ENCODE measurements around the gene ATRIP. TPM values are rescaled to one million over a fixed set of nuclear protein-coding genes. Genes with fewer than 3 reads are reported as not detected.
A peak's percentile ranks its signal among the peaks of the same experiment; 100 is the strongest.

Gene ATRIP
- total RNA-seq, 1 experiment from 2014 or later: 12.5 TPM

DNA sequence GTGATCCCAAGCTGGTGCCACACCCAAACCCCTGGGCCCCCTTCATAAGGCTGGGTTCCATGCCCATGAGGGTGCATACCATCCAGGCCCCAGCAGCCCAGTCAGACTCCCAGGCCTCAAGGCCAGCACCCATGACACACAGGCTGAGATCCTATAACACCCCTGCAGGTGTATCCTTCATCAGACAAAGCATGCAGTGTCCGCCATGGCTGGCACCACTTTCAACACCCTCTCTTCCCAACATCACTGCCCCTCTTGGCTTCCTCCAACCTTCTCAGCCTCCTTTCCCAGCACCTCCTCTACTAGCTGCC is 10.1 kb upstream of the ATRIP start:
- DNase-seq: no peak
- CTCF ChIA-PET: interaction anchor here (0.6 to 6.5 kb wide), 34 partner anchors 8 to 948 kb away, joined by 3 to 243 read pairs (median 4); partner anchors contain the start of genes ATRIP, PFKFB4 and ZNF589
- Mint-ChIP-seq H3K4me3 (ENCODE audit: low read depth, unreplicated experiment) (no peak overlapping the region), H3K36me3 (ENCODE audit: insufficient read depth, unreplicated experiment) (peaks cover 19% of the 10 kb centered on the region), H3K4me1 (ENCODE audit: low read depth, unreplicated experiment) (peaks cover 32% of the 10 kb centered on the region), H3K9me3 (ENCODE audit: low read depth, unreplicated experiment) (no peaks in the 10 kb centered on the region), H3K27ac (ENCODE audit: unreplicated experiment) (no peak overlapping the region), H3K27me3 (ENCODE audit: unreplicated experiment) (no peaks in the 10 kb centered on the region)
- TF ChIP-seq CTCF (IDR thresholded peaks at IDR 0.05; ENCODE audit: unreplicated experiment): no peak
- BruUV-seq (replicated peaks): no TSS peak
- intact Hi-C loops (cut with micrococcal nuclease; ENCODE audit: unreplicated experiment): loop anchor here (1.0 kb wide), 2 partner anchors 35 to 163 kb away; no protein-coding TSS in a partner anchor

DNA sequence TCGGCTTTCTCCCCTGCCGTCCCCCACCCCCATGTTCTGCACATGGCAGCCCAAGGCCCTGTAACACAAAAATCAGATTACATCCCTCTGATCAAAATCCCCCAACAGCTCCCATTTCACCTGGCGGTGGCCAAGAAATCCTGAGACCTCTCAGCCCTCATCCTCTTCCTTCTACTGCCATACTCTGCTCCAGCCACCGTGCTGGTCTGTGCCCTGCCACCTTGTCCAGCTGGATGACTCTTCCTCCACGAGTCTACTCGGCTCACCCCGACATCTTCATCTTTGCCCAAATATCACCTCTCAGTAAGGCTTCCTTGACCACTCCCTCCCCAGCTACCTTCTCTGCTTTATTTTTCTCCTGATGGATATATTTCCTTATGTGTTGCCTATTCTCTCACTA is 9.7 kb upstream of the ATRIP start:
- peaks cover 23% of the 10 kb centered on the region for H3K36me3 Mint-ChIP-seq (ENCODE audit: insufficient read depth, unreplicated experiment)
- TF ChIP-seq CTCF (IDR thresholded peaks at IDR 0.05; ENCODE audit: unreplicated experiment): no peak
- no TSS peak for BruUV-seq (replicated peaks)

DNA sequence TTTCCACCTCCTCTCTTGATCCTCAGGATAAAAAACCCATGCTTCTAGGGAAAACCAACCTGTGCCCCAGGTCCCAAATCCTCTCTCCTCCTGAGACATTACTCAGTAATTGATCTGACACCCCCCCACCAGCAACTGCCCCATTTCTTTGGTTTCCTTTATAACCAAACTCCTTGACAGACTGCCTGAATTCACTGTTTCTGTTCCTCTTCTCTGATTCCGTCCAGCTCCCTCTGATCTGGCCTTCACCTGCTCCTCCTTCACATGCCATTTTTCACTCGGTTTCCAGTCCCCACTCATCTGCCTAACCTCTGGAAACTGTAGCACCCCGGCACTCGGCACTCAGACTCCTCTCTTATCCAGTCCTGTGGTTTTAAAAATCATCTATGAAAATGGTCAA is 8.7 kb upstream of the ATRIP start:
- CTCF ChIA-PET: interaction anchor here (2.5 to 6.5 kb wide), 2 partner anchors 38 to 163 kb away, joined by 83 to 243 read pairs; no protein-coding TSS in a partner anchor
- no TSS peak for BruUV-seq (replicated peaks)
- no peak for DNase-seq
- H3K9me3 Mint-ChIP-seq (ENCODE audit: low read depth, unreplicated experiment): no peaks in the 10 kb centered on the region
- H3K4me1 Mint-ChIP-seq (ENCODE audit: low read depth, unreplicated experiment): peaks cover 27% of the 10 kb centered on the region
- H3K36me3 Mint-ChIP-seq (ENCODE audit: insufficient read depth, unreplicated experiment): peaks cover 33% of the 10 kb centered on the region
- no peak overlapping the region for H3K4me3 Mint-ChIP-seq (ENCODE audit: low read depth, unreplicated experiment)
- H3K27ac Mint-ChIP-seq (ENCODE audit: unreplicated experiment): no peak overlapping the region
- no peaks in the 10 kb centered on the region for H3K27me3 Mint-ChIP-seq (ENCODE audit: unreplicated experiment)
- TF ChIP-seq CTCF (IDR thresholded peaks at IDR 0.05; ENCODE audit: unreplicated experiment): no peak
- intact Hi-C loops (cut with micrococcal nuclease; ENCODE audit: unreplicated experiment): no loop called here

More for the DNA sequence above, 9.7 kb upstream of the ATRIP start:
- Mint-ChIP-seq H3K27ac (ENCODE audit: unreplicated experiment) (no peak overlapping the region), H3K27me3 (ENCODE audit: unreplicated experiment) (no peaks in the 10 kb centered on the region), H3K4me1 (ENCODE audit: low read depth, unreplicated experiment) (peaks cover 28% of the 10 kb centered on the region), H3K4me3 (ENCODE audit: low read depth, unreplicated experiment) (no peak overlapping the region), H3K9me3 (ENCODE audit: low read depth, unreplicated experiment) (no peaks in the 10 kb centered on the region)
- no peak for DNase-seq
- CTCF ChIA-PET: interaction anchor here (0.9 to 6.5 kb wide), 12 partner anchors 8 to 209 kb away, joined by 3 to 243 read pairs (median 6); partner anchors contain the start of genes ATRIP and ZNF589
- intact Hi-C loops (cut with micrococcal nuclease; ENCODE audit: unreplicated experiment): loop anchor here (1.0 kb wide), 2 partner anchors 36 to 164 kb away; no protein-coding TSS in a partner anchor

DNA sequence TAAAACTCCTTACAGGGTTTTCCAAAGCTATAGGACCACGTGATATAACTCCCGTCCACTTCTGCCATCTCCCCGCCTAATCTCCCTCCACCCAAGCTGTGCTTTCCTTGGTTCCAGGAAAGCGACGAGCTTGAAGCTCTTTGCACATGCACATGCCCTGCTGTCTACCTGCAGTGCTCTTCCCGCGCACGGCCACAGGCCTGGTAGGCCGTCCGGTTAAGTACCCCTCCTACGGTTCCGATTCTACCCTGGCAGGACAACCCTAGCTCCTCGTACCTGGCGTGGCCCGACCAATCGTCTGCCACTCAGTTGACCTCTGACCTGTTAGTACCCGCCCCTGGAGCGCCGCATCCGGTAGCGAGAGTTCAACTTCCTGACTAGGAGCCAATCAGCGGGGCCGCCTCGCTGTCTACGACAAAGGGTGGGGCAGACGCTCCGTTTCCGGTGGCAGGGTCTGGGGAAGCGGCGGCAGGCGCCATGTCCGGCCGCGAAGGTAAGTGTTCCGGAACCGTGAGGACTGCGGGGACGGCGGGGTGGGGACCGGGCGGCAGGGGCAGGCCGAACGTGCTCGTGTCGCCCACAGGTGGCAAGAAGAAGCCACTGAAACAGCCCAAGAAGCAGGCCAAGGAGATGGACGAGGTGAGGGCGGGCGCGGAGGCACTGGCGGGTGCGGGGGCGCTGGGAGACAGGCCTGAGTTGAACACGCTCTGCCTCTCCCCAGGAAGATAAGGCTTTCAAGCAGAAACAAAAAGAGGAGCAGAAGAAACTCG is 6.5 kb upstream of the ATRIP start, which contains the start of the genes CCDC51 and TMA7:
Gene CCDC51, minus strand, starts transcription at position 300 of the 770 bp plus-strand sequence. CDS start 4,991 bp downstream, outside the sequence.
Gene TMA7, plus strand, starts transcription at position 438 of the 770 bp plus-strand sequence. Its CDS starts 40 bp downstream, at position 478.
- intact Hi-C loops (cut with micrococcal nuclease; ENCODE audit: unreplicated experiment): no loop called here
- peak within 1 kb of the TSS; percentile 90 for H3K4me3 Mint-ChIP-seq (ENCODE audit: low read depth, unreplicated experiment)

More for the DNA sequence above, 6.5 kb upstream of the ATRIP start, which contains the start of the genes CCDC51 and TMA7:
- Mint-ChIP-seq H3K27ac (ENCODE audit: unreplicated experiment) (peak within 1 kb of the TSS; percentile 88), H3K4me1 (ENCODE audit: low read depth, unreplicated experiment) (peaks cover 21% of the 10 kb centered on the region), H3K9me3 (ENCODE audit: low read depth, unreplicated experiment) (no peaks in the 10 kb centered on the region), H3K36me3 (ENCODE audit: insufficient read depth, unreplicated experiment) (peaks cover 48% of the 10 kb centered on the region), H3K27me3 (ENCODE audit: unreplicated experiment) (no peaks in the 10 kb centered on the region)
- DNase-seq: peak; percentile 97
- CTCF ChIA-PET: interaction anchor here (0.8 to 1.5 kb wide), 5 partner anchors 12 to 245 kb away, joined by 3 to 19 read pairs (median 6); no protein-coding TSS in a partner anchor
- BruUV-seq (replicated peaks): no TSS peak
- TF ChIP-seq CTCF (IDR thresholded peaks at IDR 0.05; ENCODE audit: unreplicated experiment): no peak
